HepG2 (cell line): ENCODE results near the gene TDRD3. TPM values are rescaled to one million over a fixed set of nuclear protein-coding genes. Genes with fewer than 3 reads are reported as not detected.

Experiments used
- ATAC-seq: fragments of 200-7000 bp; cut with Tn5 transposase; 3 replicates; pipeline ENCODE4 v1.9.1; 2020; ENCODE audit warnings: mild to moderate bottlenecking, moderate library complexity
- BruUV-seq: library from RNA; stranded (reverse); fragments of 400-500 nt; replicated peaks from 2 replicates; lab custom pipeline; 2021; lab: Mats Ljungman, UMichigan
- CTCF ChIA-PET: fragments of 300-600 bp; formaldehyde crosslinking; extraction: SDS; loops from one replicate; lab custom pipeline; 2021; ENCODE audit warnings: low total read pairs, inconsistent platforms, low intra/inter-chr PET ratio; lab: Yijun Ruan, JAX
- POLR2A ChIA-PET: fragments of 350-600 bp; sonication (Branson Sonifier 250); formaldehyde crosslinking; loops from one replicate; lab custom pipeline; 2020; ENCODE audit warnings: antibody characterized with exemption, inconsistent platforms; lab: Yijun Ruan, JAX
- DNase-seq: peaks from one replicate; pipeline ENCODE4 v3.0.0-alpha.2; 2015; ENCODE audit warnings: low spot score
- FAIRE-seq: peaks from 3 replicates; lab custom pipeline; 2011; peaks lifted over from hg19 to GRCh38; lab: Jason Lieb, UNC
- H2AFZ ChIP-seq: one replicate; pipeline ENCODE4 v1.6.1; 2011; ENCODE audit warnings: low read length, inconsistent platforms
- H3K27ac ChIP-seq: fragments of 300-600 bp; 3 replicates; pipeline ENCODE4 v1.8.0; 2011; ENCODE audit warnings: mixed run types, mild to moderate bottlenecking, mixed read lengths, low read length, inconsistent platforms; ENCODE audit not compliant: insufficient read depth; ENCODE audit errors: extremely low read length
- H3K27me3 ChIP-seq, 2 experiments: fragments of 200-600 bp in 1 of 2; 2 replicates in 1 of 2; 3 replicates in 1 of 2; pipeline versions ENCODE4 v1.6.0 to v1.8.0; 2011; ENCODE audit warnings: low read length in 2 of 2, mild to moderate bottlenecking in 2 of 2, moderate library complexity in 2 of 2, inconsistent platforms in 1 of 2; ENCODE audit not compliant: insufficient read depth in 2 of 2, control insufficient read depth in 1 of 2
- H3K36me3 ChIP-seq, 2 experiments: fragments of 200-600 bp in 1 of 2; replicated peaks in 1 of 2; 2 replicates in 1 of 2; 3 replicates in 1 of 2; pipeline versions ENCODE4 v1.5.1 to v1.8.0; 2011; ENCODE audit warnings: low read length in 2 of 2, inconsistent platforms in 1 of 2; ENCODE audit not compliant: insufficient read depth in 2 of 2, control insufficient read depth in 1 of 2
- H3K4me1 ChIP-seq: 2 replicates; pipeline ENCODE4 v1.5.1; 2012; ENCODE audit warnings: low read length, inconsistent platforms; ENCODE audit not compliant: insufficient read depth
- H3K4me2 ChIP-seq: 2 replicates; pipeline ENCODE4 v1.6.0; 2011; ENCODE audit warnings: low read depth, low read length, inconsistent platforms
- H3K4me3 ChIP-seq, 3 experiments: fragments of 200-600 bp in 1 of 3; sonication (generic), shearing (Covaris generic) in 1 of 3; replicated peaks in 1 of 3; 2 replicates each; pipeline ENCODE4 v1.5.1; 2011 to 2016; ENCODE audit warnings: low read length in 3 of 3, inconsistent platforms in 2 of 3, low read depth in 2 of 3, mild to moderate bottlenecking in 2 of 3, control low read depth in 1 of 3, mixed read lengths in 1 of 3; ENCODE audit not compliant: insufficient read depth in 1 of 3
- H3K79me2 ChIP-seq: one replicate; pipeline ENCODE4 v1.6.1; 2011; ENCODE audit warnings: low read length, inconsistent platforms; ENCODE audit not compliant: insufficient read depth
- H3K9ac ChIP-seq: 2 replicates; pipeline ENCODE4 v1.6.0; 2011; ENCODE audit warnings: mild to moderate bottlenecking, low read depth, low read length, inconsistent platforms; ENCODE audit not compliant: insufficient read depth
- H3K9me3 ChIP-seq: 2 replicates; pipeline ENCODE4 v1.5.1; 2012; ENCODE audit warnings: mild to moderate bottlenecking, low read length
- H4K20me1 ChIP-seq: 2 replicates; pipeline ENCODE4 v1.6.0; 2011; ENCODE audit warnings: inconsistent platforms, mild to moderate bottlenecking, low read length, moderate library complexity; ENCODE audit not compliant: insufficient read depth
- FOXJ3 ChIP-seq: sonication (generic); formaldehyde crosslinking; IDR thresholded peaks from 2 replicates; pipeline ENCODE4 v1.4.0; 2020; ENCODE audit warnings: missing genetic modification reagents, mild to moderate bottlenecking, borderline replicate concordance
- HIVEP1 ChIP-seq: sonication (generic); formaldehyde crosslinking; IDR thresholded peaks from 2 replicates; pipeline ENCODE4 v1.4.0; 2020; ENCODE audit warnings: mild to moderate bottlenecking, missing genetic modification reagents
- MED8 ChIP-seq: sonication (generic); formaldehyde crosslinking; IDR thresholded peaks from 2 replicates; pipeline ENCODE4 v1.8.1; 2023; ENCODE audit warnings: mild to moderate bottlenecking, missing genetic modification reagents; ENCODE audit not compliant: insufficient replicate concordance
- MLLT10 ChIP-seq: sonication (generic); formaldehyde crosslinking; IDR thresholded peaks from 2 replicates; pipeline ENCODE4 v1.4.0; 2020; ENCODE audit warnings: missing genetic modification reagents
- SCMH1 ChIP-seq: sonication (generic); formaldehyde crosslinking; IDR thresholded peaks from 2 replicates; pipeline ENCODE4 v1.9.0; 2021; ENCODE audit warnings: missing genetic modification reagents, mild to moderate bottlenecking, borderline replicate concordance
- SMYD3 ChIP-seq: sonication (generic); formaldehyde crosslinking; IDR thresholded peaks from 2 replicates; pipeline ENCODE4 v1.8.1; 2023; ENCODE audit warnings: mild to moderate bottlenecking, missing genetic modification reagents
- WIZ ChIP-seq: sonication (generic); formaldehyde crosslinking; IDR thresholded peaks from 2 replicates; pipeline ENCODE4 v1.5.1; 2020; ENCODE audit warnings: mild to moderate bottlenecking, missing genetic modification reagents
- ZNF274 ChIP-seq: sonication (generic); formaldehyde crosslinking; IDR thresholded peaks from 2 replicates; pipeline ENCODE4 v1.5.1; 2020; ENCODE audit warnings: mild to moderate bottlenecking, missing genetic modification reagents
- ZNF296 ChIP-seq: sonication (generic); formaldehyde crosslinking; conservative IDR thresholded peaks from 2 replicates; pipeline ENCODE4 v1.5.0; 2020; ENCODE audit warnings: mild to moderate bottlenecking, missing genetic modification reagents
- ZNF432 ChIP-seq: sonication (generic); formaldehyde crosslinking; IDR thresholded peaks from 2 replicates; pipeline ENCODE4 v1.5.0; 2020; ENCODE audit warnings: missing genetic modification reagents, mild to moderate bottlenecking, borderline replicate concordance
- ZNF567 ChIP-seq: sonication (generic); formaldehyde crosslinking; IDR thresholded peaks from 2 replicates; pipeline ENCODE4 v1.8.1; 2023; ENCODE audit warnings: mild to moderate bottlenecking, missing genetic modification reagents, borderline replicate concordance
- ZNF569 ChIP-seq: sonication (generic); formaldehyde crosslinking; IDR thresholded peaks from 2 replicates; pipeline ENCODE4 v1.5.0; 2020; ENCODE audit warnings: mild to moderate bottlenecking, missing genetic modification reagents, moderate library complexity, borderline replicate concordance
- ZNF589 ChIP-seq: sonication (generic); formaldehyde crosslinking; conservative IDR thresholded peaks from 2 replicates; pipeline ENCODE4 v1.8.0; 2022; ENCODE audit warnings: mild to moderate bottlenecking, moderate library complexity, missing genetic modification reagents
- ZNF891 ChIP-seq: sonication (generic); formaldehyde crosslinking; IDR thresholded peaks from 2 replicates; pipeline ENCODE4 v1.5.0; 2020; ENCODE audit warnings: mild to moderate bottlenecking, missing genetic modification reagents
- ZSCAN30 ChIP-seq: sonication (generic); formaldehyde crosslinking; IDR thresholded peaks from 2 replicates; pipeline ENCODE4 v1.5.0; 2020; ENCODE audit warnings: mild to moderate bottlenecking, missing genetic modification reagents
- ZZZ3 ChIP-seq: sonication (generic); formaldehyde crosslinking; IDR thresholded peaks from 2 replicates; pipeline ENCODE4 v1.4.0; 2020; ENCODE audit warnings: missing genetic modification reagents, mild to moderate bottlenecking, borderline replicate concordance
- WGBS: methylation state at CpG from one replicate; pipeline ENCODE4 v1.1.6; 2017; ENCODE audit warnings: low lambda C conversion rate; 5-methylcytosine and 5-hydroxymethylcytosine counted together
- in situ Hi-C: cut with HindIII; loops from 2 replicates; pipeline ENCODE4 v1.10.0; 2017; ENCODE audit warnings: low pct_unique_long_range_greater_than_20kb; ENCODE audit not compliant: extremely low pct_ligation_motif_present
- intact Hi-C: fragments of 100-400 bp; cut with micrococcal nuclease; formaldehyde crosslinking; loops from one replicate; pipeline ENCODE4 v1.10.0; 2022; ENCODE audit not compliant: unreplicated experiment
- polyA plus RNA-seq, 8 experiments: library from polyadenylated mRNA; depleted of rRNA in 3 of 8; stranded (reverse) in 7 of 8; unstranded in 1 of 8; fragments of >200 nt; fragmentation: Illumina TruSeq in 4 of 8; extraction: Trizol in 4 of 8; gene quantifications; 2 replicates each; pipeline versions ENCODE4 v1.2.1 to v1.2.3, GENCODE V29; 2011 to 2016; ENCODE audit warnings: low read depth in 4 of 8, missing spikeins in 1 of 8, mixed read lengths in 1 of 8; ENCODE audit not compliant: insufficient read depth in 1 of 8
- total RNA-seq, 5 experiments: library from RNA; depleted of rRNA; stranded (reverse); fragments of >200 nt; fragmentation: Illumina TruSeq; extraction: Trizol; gene quantifications; 2 replicates each; pipeline ENCODE4 v1.2.3, GENCODE V29; 2016; ENCODE audit warnings: low read depth in 1 of 5
- TF ChIP-seq, protein P1 (sequence below): sonication (generic); formaldehyde crosslinking; IDR thresholded peaks from 2 replicates; pipeline ENCODE4 v1.5.1; 2020; ENCODE audit warnings: mild to moderate bottlenecking, missing genetic modification reagents
- TF ChIP-seq, protein P2 (sequence below): sonication (generic); formaldehyde crosslinking; IDR thresholded peaks from 2 replicates; pipeline ENCODE4 v1.8.0; 2022; ENCODE audit warnings: mild to moderate bottlenecking, missing genetic modification reagents, moderate library complexity

TDRD3 gene
- total and polyA plus RNA-seq, 2 of the 13 experiments (the other 11 are each of a cell fraction or from before 2014, with no cell fraction given), result 4.7 to 11.8 TPM

GRCh38 chr13:60574735-60575134 lies 177.7 kb downstream of the TDRD3 start:
- DNase-seq, result no peak
- no peak for ATAC-seq
- H3K4me3 ChIP-seq, result no peak overlapping the region
- no peak overlapping the region for H2AFZ ChIP-seq
- peaks cover 17% of the 10 kb centered on the region for H3K4me1 ChIP-seq
- H3K4me2 ChIP-seq, result no peak overlapping the region
- no peaks in the 10 kb centered on the region for H3K9me3 ChIP-seq
- WGBS, result 97% methylated on average over 5 of the region's 5 CpGs
- CTCF ChIA-PET, result no interaction called here
- H3K36me3 ChIP-seq, result no peaks in the 10 kb centered on the region
- FAIRE-seq, result no peak
- intact Hi-C loops, result no loop called here
- H3K27me3 ChIP-seq, result no peaks in the 10 kb centered on the region
- TF ChIP-seq SMYD3 (no peak), ZNF432 (CRISPR knock-in tag) (no peak), ZSCAN30 (CRISPR knock-in tag) (no peak), WIZ (CRISPR knock-in tag) (no peak), ZNF274 (CRISPR knock-in tag) (no peak), ZNF891 (no peak), HIVEP1 (CRISPR knock-in tag) (no peak), MLLT10 (no peak)
- H3K9ac ChIP-seq, result no peak overlapping the region
- BruUV-seq, result no TSS peak
- no peaks in the 10 kb centered on the region for H4K20me1 ChIP-seq
- no peaks in the 10 kb centered on the region for H3K79me2 ChIP-seq
- POLR2A ChIA-PET, result no interaction called here
- in situ Hi-C loops, result no loop called here
- H3K27ac ChIP-seq, result no peak overlapping the region

GRCh38 chr13:60575142-60575541 lies 178.1 kb downstream of the TDRD3 start:
- Histone ChIP-seq H3K27ac (no peak overlapping the region), H2AFZ (no peak overlapping the region), H3K36me3 (no peaks in the 10 kb centered on the region), H3K27me3 (no peaks in the 10 kb centered on the region), H4K20me1 (no peaks in the 10 kb centered on the region), H3K9me3 (no peaks in the 10 kb centered on the region), H3K79me2 (no peaks in the 10 kb centered on the region), H3K4me3 (no peak overlapping the region), H3K9ac (no peak overlapping the region), H3K4me1 (peaks cover 17% of the 10 kb centered on the region), H3K4me2 (no peak overlapping the region)
- FAIRE-seq (no peak), ATAC-seq (no peak), DNase-seq (no peak)
- intact Hi-C loops (no loop called here), in situ Hi-C loops (no loop called here)
- BruUV-seq, result no TSS peak
- ChIA-PET POLR2A (no interaction called here), CTCF (no interaction called here)
- WGBS, result 93% methylated on average over 1 of the region's 1 CpG
- TF ChIP-seq, protein P1, sequence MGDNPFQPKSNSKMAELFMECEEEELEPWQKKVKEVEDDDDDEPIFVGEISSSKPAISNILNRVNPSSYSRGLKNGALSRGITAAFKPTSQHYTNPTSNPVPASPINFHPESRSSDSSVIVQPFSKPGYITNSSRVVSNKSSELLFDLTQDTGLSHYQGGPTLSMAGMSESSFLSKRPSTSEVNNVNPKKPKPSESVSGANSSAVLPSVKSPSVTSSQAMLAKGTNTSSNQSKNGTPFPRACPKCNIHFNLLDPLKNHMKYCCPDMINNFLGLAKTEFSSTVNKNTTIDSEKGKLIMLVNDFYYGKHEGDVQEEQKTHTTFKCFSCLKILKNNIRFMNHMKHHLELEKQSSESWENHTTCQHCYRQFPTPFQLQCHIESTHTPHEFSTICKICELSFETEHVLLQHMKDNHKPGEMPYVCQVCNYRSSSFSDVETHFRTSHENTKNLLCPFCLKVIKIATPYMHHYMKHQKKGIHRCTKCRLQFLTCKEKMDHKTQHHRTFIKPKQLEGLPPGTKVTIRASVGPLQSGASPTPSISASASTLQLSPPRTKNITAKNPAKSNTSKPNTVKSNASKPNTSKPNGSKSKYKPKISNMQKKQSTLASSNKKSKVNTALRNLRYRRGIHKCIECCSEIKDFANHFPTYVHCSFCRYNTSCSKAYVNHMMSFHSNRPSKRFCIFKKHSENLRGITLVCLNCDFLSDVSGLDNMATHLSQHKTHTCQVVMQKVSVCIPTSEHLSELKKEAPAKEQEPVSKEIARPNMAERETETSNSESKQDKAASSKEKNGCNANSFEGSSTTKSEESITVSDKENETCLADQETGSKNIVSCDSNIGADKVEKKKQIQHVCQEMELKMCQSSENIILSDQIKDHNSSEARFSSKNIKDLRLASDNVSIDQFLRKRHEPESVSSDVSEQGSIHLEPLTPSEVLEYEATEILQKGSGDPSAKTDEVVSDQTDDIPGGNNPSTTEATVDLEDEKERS (CRISPR knock-in tag), result no peak
- no peak for TF ChIP-seq ZNF296 (CRISPR knock-in tag)
- TF ChIP-seq, protein P2, sequence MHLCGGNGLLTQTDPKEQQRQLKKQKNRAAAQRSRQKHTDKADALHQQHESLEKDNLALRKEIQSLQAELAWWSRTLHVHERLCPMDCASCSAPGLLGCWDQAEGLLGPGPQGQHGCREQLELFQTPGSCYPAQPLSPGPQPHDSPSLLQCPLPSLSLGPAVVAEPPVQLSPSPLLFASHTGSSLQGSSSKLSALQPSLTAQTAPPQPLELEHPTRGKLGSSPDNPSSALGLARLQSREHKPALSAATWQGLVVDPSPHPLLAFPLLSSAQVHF (CRISPR knock-in tag), result no peak
- no peak for TF ChIP-seq MED8 (CRISPR knock-in tag)
- no peak for TF ChIP-seq ZZZ3 (CRISPR knock-in tag)
- TF ChIP-seq ZNF569 (CRISPR knock-in tag), result no peak
- no peak for TF ChIP-seq ZNF589 (CRISPR knock-in tag)
- no peak for TF ChIP-seq SCMH1 (CRISPR knock-in tag)
- no peak for TF ChIP-seq ZNF567 (CRISPR knock-in tag)
- no peak for TF ChIP-seq FOXJ3
